Sigmoid colon (tissue), 7 donors: ENCODE data around the gene COL25A1. TPM values are rescaled to one million over a fixed set of nuclear protein-coding genes. Genes with fewer than 3 reads are reported as not detected.
A peak's percentile ranks its signal among the peaks of the same experiment; 100 is the strongest.

Source experiments
- DNase-seq: peaks from one replicate; pipeline ENCODE4 v3.0.0-alpha.2; 2019
- H3K27ac ChIP-seq, 4 donors: fragments of 200-600 bp; sonication (generic); one replicate each; pipeline ENCODE4 v1.5.1; 2016 to 2019; ENCODE audit warnings: mild to moderate bottlenecking in 1 of 4
- H3K27me3 ChIP-seq, 3 donors: fragments of 200-600 bp; sonication (generic); one replicate each; pipeline ENCODE4 v1.5.1; 2019; ENCODE audit warnings: mild to moderate bottlenecking in 1 of 3
- H3K36me3 ChIP-seq, 4 donors: fragments of 200-600 bp; sonication (generic); one replicate each; pipeline ENCODE4 v1.5.1; 2016 to 2019
- H3K4me1 ChIP-seq, 4 donors: fragments of 200-600 bp; sonication (generic); one replicate each; pipeline ENCODE4 v1.5.1; 2017 to 2019
- H3K4me3 ChIP-seq, 4 donors: fragments of 200-600 bp; sonication (generic); one replicate each; pipeline ENCODE4 v1.5.1; 2017 to 2019; ENCODE audit warnings: mild to moderate bottlenecking in 2 of 4, moderate library complexity in 1 of 4
- H3K9me3 ChIP-seq, 4 donors: fragments of 200-600 bp in 3 of 4; sonication (generic) in 3 of 4; one replicate each; pipeline versions ENCODE4 v1.5.1 to v1.6.1; 2013 to 2019
- EP300 ChIP-seq, 4 donors: sonication (generic); formaldehyde crosslinking; IDR thresholded peaks; one replicate each; pipeline ENCODE4 v1.6.1; 2017; ENCODE audit warnings: antibody characterized with exemption in 4 of 4
- POLR2A ChIP-seq, 2 donors: fragments of 450-650 bp; IDR thresholded peaks; one replicate each; pipeline ENCODE4 v1.6.1; 2016; ENCODE audit warnings: antibody characterized with exemption in 2 of 2, mild to moderate bottlenecking in 2 of 2, moderate library complexity in 2 of 2
- POLR2AphosphoS5 ChIP-seq, 4 donors: sonication (generic); formaldehyde crosslinking; IDR thresholded peaks; one replicate each; pipeline ENCODE4 v1.6.1; 2017; ENCODE audit warnings: antibody characterized with exemption in 4 of 4
- WGBS, 2 donors: extraction: QIAGEN DNeasy Blood & Tissue Kit; methylation state at CpG; one replicate each; pipeline ENCODE4 v1.1.7; 2013; 5-methylcytosine and 5-hydroxymethylcytosine counted together
- intact Hi-C: fragments of 100-400 bp; cut with DNase I; formaldehyde crosslinking; loops from one replicate; pipeline ENCODE4 v1.15.1; 2023
- polyA plus RNA-seq, 3 donors: library from polyadenylated mRNA; stranded (reverse); fragments of 200-250 nt; gene quantifications; one replicate each; pipeline ENCODE4 v1.2.3, GENCODE V29; 2013
- total RNA-seq, 4 donors: library from RNA; depleted of rRNA; stranded (reverse); fragments of >200 nt; gene quantifications; one replicate each; pipeline ENCODE4 v1.1.0, GENCODE V29; 2016
- TF ChIP-seq, protein P1 (sequence below), 4 experiments: fragments of 450-650 bp in 3 of 4; fragments of 200-600 bp in 1 of 4; IDR thresholded peaks; one replicate each; pipeline ENCODE4 v1.5.1; 2016 to 2019; ENCODE audit warnings: antibody characterized with exemption in 4 of 4, mild to moderate bottlenecking in 3 of 4, moderate library complexity in 2 of 4
- donor health status: healthy with polysubstance abuse.
- donor health status: Bipolar disorder and iron deficiency.
- donor health status: healthy.

Gene COL25A1
- total and polyA plus RNA-seq, 7 donors, result 0.15 to 1.4 (median 0.41) TPM; not detected in 2

DNA sequence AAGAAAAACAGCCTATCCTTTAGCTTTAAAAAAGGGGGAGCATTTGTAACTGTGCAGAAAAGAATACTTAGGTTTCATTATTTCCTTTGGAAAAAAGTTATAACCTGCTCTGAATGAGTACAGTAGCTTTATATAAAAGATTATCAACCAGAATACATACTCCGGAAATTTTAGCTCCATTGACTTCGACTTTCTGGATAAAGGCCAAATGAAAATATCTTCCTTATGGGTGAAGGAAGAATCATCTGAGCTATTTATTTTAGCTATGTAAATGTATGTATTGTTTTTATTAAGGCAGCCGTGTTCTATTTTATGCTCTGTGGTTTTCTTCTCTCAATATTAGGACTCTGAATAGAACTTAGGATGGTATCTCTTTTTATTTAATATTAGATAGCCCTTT lies 470.6 kb downstream of the COL25A1 start:
- H3K27me3 ChIP-seq, result no peaks in the 10 kb centered on the region
- TF ChIP-seq, protein P1, sequence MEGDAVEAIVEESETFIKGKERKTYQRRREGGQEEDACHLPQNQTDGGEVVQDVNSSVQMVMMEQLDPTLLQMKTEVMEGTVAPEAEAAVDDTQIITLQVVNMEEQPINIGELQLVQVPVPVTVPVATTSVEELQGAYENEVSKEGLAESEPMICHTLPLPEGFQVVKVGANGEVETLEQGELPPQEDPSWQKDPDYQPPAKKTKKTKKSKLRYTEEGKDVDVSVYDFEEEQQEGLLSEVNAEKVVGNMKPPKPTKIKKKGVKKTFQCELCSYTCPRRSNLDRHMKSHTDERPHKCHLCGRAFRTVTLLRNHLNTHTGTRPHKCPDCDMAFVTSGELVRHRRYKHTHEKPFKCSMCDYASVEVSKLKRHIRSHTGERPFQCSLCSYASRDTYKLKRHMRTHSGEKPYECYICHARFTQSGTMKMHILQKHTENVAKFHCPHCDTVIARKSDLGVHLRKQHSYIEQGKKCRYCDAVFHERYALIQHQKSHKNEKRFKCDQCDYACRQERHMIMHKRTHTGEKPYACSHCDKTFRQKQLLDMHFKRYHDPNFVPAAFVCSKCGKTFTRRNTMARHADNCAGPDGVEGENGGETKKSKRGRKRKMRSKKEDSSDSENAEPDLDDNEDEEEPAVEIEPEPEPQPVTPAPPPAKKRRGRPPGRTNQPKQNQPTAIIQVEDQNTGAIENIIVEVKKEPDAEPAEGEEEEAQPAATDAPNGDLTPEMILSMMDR (IDR thresholded peaks at IDR 0.05), result no peak
- no peak for TF ChIP-seq POLR2AphosphoS5 (IDR thresholded peaks at IDR 0.05)
- TF ChIP-seq POLR2A (IDR thresholded peaks at IDR 0.05), result no peak
- no peak for TF ChIP-seq EP300 (IDR thresholded peaks at IDR 0.05)
- H3K4me3 ChIP-seq, result no peak overlapping the region
- intact Hi-C loops, result no loop called here
- H3K9me3 ChIP-seq, result no peaks in the 10 kb centered on the region
- no peak for DNase-seq
- peaks cover 0 to 15% (median 6%) of the 10 kb centered on the region in 4 donors for H3K4me1 ChIP-seq
- H3K27ac ChIP-seq, result no peak overlapping the region
- no peaks in the 10 kb centered on the region for H3K36me3 ChIP-seq
- 9 to 54% methylated on average over 3 of the region's 3 CpGs for WGBS, 2 donors

DNA sequence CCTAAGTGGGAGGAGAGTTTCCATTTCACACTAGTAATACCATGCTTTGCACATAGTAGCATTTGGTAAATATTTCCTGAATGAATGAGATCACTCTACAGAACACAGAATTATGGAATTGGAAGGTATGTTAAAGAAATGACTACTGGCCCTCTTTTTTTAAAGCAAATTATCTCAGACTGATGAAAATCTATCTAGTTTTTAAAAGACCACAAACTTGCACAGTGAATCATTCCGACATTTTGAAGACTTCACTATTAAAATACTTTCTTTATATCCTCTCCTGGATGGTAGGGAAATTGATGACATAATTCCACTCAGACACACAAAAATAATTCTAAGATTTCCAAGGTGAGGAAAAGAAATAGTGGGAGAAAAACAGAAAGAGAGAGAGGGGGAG lies 471.2 kb downstream of the COL25A1 start:
- TF ChIP-seq, protein P1 (IDR thresholded peaks at IDR 0.05), result no peak
- TF ChIP-seq POLR2A (IDR thresholded peaks at IDR 0.05) (no peak), POLR2AphosphoS5 (IDR thresholded peaks at IDR 0.05) (no peak), EP300 (IDR thresholded peaks at IDR 0.05) (no peak)
- Histone ChIP-seq H3K4me3 (no peak overlapping the region), H3K9me3 (no peaks in the 10 kb centered on the region), H3K27me3 (no peaks in the 10 kb centered on the region), H3K36me3 (no peaks in the 10 kb centered on the region), H3K4me1 (peaks cover 0 to 15% (median 6%) of the 10 kb centered on the region in 4 donors), H3K27ac (no peak overlapping the region)
- DNase-seq, result no peak
- WGBS, 2 donors, result 94 to 97% methylated on average over 1 of the region's 1 CpG
- intact Hi-C loops, result no loop called here

DNA sequence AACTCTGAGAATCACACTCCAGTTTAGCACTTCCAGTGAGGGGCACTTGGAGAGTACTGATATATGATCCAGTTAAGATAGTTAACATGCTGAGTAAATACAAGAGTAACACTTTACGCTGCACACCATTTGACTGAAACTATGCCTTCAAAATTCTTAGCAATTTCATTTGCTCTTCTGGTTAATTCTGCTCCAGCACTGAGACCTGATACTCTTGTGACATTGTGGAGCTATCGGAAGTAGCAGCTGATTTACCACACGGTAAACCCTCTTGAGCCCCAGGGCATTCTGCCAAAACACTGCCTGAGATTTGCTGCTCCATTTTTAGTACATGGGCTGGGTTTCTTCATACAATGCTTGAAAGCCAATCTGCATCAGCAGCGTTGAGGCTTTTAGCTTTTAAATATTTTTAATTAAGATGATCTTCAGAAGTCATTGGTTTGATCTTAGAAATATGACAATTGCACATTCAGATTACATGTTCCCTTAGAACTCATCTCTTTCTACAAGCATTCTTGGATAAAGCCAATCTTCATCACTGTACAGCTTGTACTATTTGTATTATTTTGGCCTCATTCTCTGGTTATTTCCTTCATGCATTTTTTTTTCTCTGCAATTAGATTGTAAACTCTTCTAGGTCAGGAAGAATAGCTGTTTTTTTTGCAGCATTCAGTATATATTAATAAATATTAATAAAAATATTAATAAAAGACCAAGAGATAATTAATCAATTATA lies 471.8 kb downstream of the COL25A1 start:
- intact Hi-C loops, result no loop called here
- peaks cover 0 to 15% (median 6%) of the 10 kb centered on the region in 4 donors for H3K4me1 ChIP-seq
- no peaks in the 10 kb centered on the region for H3K27me3 ChIP-seq
- H3K27ac ChIP-seq, result no peak overlapping the region
- no peak overlapping the region for H3K4me3 ChIP-seq
- TF ChIP-seq EP300 (IDR thresholded peaks at IDR 0.05) (peak in 1 of 4 donors; percentile 32), POLR2AphosphoS5 (IDR thresholded peaks at IDR 0.05) (peak in 2 of 4 donors; percentile 33 to 34), POLR2A (IDR thresholded peaks at IDR 0.05) (no peak)
- H3K9me3 ChIP-seq, result no peaks in the 10 kb centered on the region
- 8 to 34% methylated on average over 4 of the region's 4 CpGs for WGBS, 2 donors
- no peaks in the 10 kb centered on the region for H3K36me3 ChIP-seq
- DNase-seq, result no peak

DNA sequence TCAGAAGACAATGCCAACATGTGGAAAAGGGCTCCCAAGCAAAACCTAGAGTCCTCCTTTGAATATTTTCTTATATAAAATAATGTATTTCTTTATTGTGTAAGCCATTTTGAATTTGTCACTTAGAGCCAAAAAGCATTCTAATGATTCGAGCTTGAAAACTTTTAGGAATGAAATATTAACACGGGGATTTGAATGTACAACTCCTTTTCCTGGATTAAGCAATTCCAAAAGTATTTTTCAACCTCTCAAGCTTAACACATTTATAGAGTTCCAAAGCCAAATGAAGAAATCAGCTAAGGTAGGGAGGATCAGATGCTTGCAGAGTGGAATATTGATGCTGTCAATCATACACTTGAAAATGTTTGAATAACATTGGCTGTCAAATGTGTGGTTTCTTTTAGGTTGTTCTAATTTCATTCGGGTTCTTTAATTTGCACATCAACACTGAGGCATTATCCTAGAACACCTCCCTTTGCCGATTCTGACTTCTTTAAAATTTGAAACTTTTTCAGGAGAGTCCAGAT lies 472.4 kb downstream of the COL25A1 start:
- Histone ChIP-seq H3K4me3 (no peak overlapping the region), H3K27ac (no peak overlapping the region), H3K9me3 (no peaks in the 10 kb centered on the region), H3K36me3 (no peaks in the 10 kb centered on the region), H3K4me1 (peaks cover 0 to 15% (median 6%) of the 10 kb centered on the region in 4 donors), H3K27me3 (no peaks in the 10 kb centered on the region)
- TF ChIP-seq POLR2AphosphoS5 (IDR thresholded peaks at IDR 0.05) (no peak), EP300 (IDR thresholded peaks at IDR 0.05) (no peak), POLR2A (IDR thresholded peaks at IDR 0.05) (no peak)
- TF ChIP-seq, protein P1 (IDR thresholded peaks at IDR 0.05), result no peak
- WGBS, 2 donors, result 53 to 83% methylated on average over 4 of the region's 4 CpGs
- intact Hi-C loops, result no loop called here
- DNase-seq, result no peak

DNA sequence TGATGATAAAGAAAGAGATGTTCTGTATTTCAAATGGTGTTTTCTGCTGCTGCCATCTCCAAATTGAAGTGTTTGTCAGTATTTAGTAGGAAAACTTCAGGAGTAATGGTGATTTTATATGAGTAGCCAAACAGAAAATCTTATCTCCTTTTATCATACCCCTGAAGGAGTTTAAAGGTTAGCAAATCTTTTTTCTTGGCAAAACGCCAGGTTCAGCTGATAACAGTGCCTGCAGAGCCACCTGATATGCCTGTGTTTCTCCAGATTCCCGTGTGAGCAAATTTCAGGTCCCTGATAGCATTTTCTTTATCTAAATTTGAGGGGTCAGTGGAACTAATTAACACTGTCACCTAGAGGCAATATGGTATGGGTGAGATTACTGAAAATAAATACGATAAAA lies 473.8 kb downstream of the COL25A1 start:
- TF ChIP-seq, protein P1 (IDR thresholded peaks at IDR 0.05), result no peak
- TF ChIP-seq EP300 (IDR thresholded peaks at IDR 0.05), result no peak
- Histone ChIP-seq H3K36me3 (no peaks in the 10 kb centered on the region), H3K27ac (no peak overlapping the region), H3K4me1 (peaks cover 0 to 15% (median 6%) of the 10 kb centered on the region in 4 donors), H3K4me3 (no peak overlapping the region), H3K9me3 (no peaks in the 10 kb centered on the region), H3K27me3 (no peaks in the 10 kb centered on the region)
- no peak for DNase-seq
- WGBS, 2 donors, result 12 to 52% methylated on average over 3 of the region's 3 CpGs
- intact Hi-C loops, result no loop called here
